ENCODE measurements around the gene BYSL.

DNA sequence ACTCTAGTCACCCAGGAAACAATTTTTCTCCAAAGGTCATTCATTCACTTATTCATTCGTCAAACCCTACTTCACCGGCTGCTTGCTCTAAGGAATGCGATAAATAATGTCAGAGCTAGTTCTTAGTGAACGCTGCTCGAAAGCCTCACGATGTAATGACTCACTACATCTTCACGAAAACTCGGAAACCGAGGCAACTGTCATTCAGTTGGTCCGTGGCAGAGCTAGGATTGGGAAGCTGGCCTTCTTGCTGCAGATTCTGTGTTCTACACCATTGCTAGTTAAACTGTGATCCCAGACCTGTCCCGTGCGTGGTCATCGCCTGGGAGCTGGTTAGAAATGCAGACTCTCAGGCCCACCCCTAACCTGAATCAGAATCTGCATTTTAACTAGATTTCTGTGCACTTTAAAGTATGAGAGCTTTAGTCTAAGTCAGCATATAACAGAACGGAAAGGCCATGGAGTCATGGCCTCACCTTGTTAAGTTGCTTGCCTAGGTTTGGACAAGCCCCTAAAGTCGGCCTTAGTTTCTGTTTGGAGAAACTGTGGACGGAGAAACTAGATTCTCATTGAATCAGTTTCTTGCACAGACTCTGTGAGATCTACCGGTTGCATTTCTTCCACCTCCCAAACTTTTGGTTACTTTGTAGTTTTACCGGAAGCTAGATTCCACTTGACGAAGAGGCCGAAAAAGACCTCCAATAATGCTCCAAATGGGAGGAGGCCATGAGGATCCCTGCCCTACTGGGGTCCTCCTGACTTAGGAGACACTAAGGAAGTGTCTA lies 21.0 kb downstream of the BYSL start:
- TF ChIP-seq, protein P1, sequence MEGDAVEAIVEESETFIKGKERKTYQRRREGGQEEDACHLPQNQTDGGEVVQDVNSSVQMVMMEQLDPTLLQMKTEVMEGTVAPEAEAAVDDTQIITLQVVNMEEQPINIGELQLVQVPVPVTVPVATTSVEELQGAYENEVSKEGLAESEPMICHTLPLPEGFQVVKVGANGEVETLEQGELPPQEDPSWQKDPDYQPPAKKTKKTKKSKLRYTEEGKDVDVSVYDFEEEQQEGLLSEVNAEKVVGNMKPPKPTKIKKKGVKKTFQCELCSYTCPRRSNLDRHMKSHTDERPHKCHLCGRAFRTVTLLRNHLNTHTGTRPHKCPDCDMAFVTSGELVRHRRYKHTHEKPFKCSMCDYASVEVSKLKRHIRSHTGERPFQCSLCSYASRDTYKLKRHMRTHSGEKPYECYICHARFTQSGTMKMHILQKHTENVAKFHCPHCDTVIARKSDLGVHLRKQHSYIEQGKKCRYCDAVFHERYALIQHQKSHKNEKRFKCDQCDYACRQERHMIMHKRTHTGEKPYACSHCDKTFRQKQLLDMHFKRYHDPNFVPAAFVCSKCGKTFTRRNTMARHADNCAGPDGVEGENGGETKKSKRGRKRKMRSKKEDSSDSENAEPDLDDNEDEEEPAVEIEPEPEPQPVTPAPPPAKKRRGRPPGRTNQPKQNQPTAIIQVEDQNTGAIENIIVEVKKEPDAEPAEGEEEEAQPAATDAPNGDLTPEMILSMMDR (IDR thresholded peaks at IDR 0.05), result no peak
- no peak for TF ChIP-seq POLR2A (IDR thresholded peaks at IDR 0.05)
